H1 (cell line): ENCODE measurements around the gene LHCGR. TPM values are rescaled to one million over a fixed set of nuclear protein-coding genes. Genes with fewer than 3 reads are reported as not detected.

Experiments used
- SRF ChIP-seq: IDR thresholded peaks from 2 replicates; pipeline ENCODE4 v1.6.1; 2011; ENCODE audit warnings: mild to moderate bottlenecking, low read depth, low read length, moderate library complexity
- TCF12 ChIP-seq: IDR thresholded peaks from 2 replicates; pipeline ENCODE4 v1.6.1; 2011; ENCODE audit warnings: low read depth, mild to moderate bottlenecking, low read length
- polyA plus RNA-seq, 7 experiments: library from polyadenylated mRNA; depleted of rRNA in 3 of 7; stranded (reverse) in 5 of 7; unstranded in 2 of 7; fragments of >200 nt in 5 of 7; fragments of 200-250 nt in 2 of 7; gene quantifications; 1 replicate in 5 of 7; 2 replicates in 1 of 7; 4 replicates in 1 of 7; pipeline versions ENCODE4 v1.2.1 to v1.2.3, GENCODE V29; 2011 to 2013; ENCODE audit warnings: missing spikeins in 2 of 7, mixed read lengths in 2 of 7
- total RNA-seq: library from RNA; stranded (reverse); fragmentation: NEBNext Ultra II Directional; extraction: Animal tissue kit (Norgen Biotek cat#: 25700); gene quantifications from 2 replicates; pipeline ENCODE4 v1.2.1, GENCODE V29; 2021

LHCGR gene
- total and polyA plus RNA-seq, 2 of the 8 experiments (the other 6 are each of a cell fraction or from before 2014, with no cell fraction given) = 0.30 to 0.73 TPM

DNA sequence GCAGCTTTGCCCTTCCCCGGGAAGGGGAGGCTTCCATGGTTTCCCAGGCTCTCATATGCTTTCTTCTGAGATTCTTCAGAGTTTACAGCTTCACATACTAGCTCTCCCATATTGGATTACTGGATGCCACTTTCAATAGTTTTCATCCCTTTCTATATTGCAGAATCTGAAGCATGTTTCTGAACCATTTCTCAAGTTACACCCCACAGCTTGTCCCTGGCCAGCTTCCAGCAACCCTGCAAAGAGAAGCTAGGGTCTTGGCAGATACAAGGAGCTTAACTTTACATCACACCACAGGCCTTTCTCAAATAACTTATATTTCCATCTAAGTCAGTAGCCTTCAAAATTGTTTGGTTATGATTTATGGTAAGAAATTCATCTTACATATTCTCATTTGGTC is 39.6 kb downstream of the LHCGR start (continued):
- no peak for TF ChIP-seq TCF12
- TF ChIP-seq SRF = no peak
